K562 (cell line): Measurements from ENCODE around the gene DLK2. TPM values are rescaled to one million over a fixed set of nuclear protein-coding genes. Genes with fewer than 3 reads are reported as not detected.

Experiments
- CEBPZ ChIP-seq: fragments of 150-350 bp; IDR thresholded peaks from 2 replicates; pipeline ENCODE4 v1.6.1; 2014; ENCODE audit warnings: low read depth, mild to moderate bottlenecking, low read length, borderline replicate concordance
- JUND ChIP-seq, 2 experiments: IDR thresholded peaks; 2 replicates in 1 of 2; 3 replicates in 1 of 2; pipeline ENCODE4 v1.6.1; 2011; ENCODE audit warnings: borderline replicate concordance in 2 of 2, low read depth in 2 of 2, low read length in 2 of 2, improper control_type of control experiment in 1 of 2, missing biosample characterization in 1 of 2, missing genetic modification characterization in 1 of 2, missing genetic modification reagents in 1 of 2
- NELFE ChIP-seq: IDR thresholded peaks from 2 replicates; pipeline ENCODE4 v1.6.1; 2011; ENCODE audit warnings: mild to moderate bottlenecking; ENCODE audit not compliant: insufficient read depth, insufficient read length
- NEUROD1 ChIP-seq: fragments of 150-350 bp; IDR thresholded peaks from 2 replicates; pipeline ENCODE4 v1.6.1; 2014; ENCODE audit warnings: borderline replicate concordance, low read length, low read depth; ENCODE audit not compliant: partially characterized antibody
- OTX1 ChIP-seq: fragments of 450-650 bp; formaldehyde crosslinking; IDR thresholded peaks from 2 replicates; pipeline ENCODE4 v1.4.0; 2022; ENCODE audit warnings: mild to moderate bottlenecking
- RBM39 ChIP-seq: fragments of 200-400 bp; formaldehyde crosslinking; optimal IDR thresholded peaks from 2 replicates; pipeline ENCODE3; 2018; ENCODE audit warnings: low read depth, low read length
- TEAD1 ChIP-seq, 2 experiments: fragments of 450-650 bp in 1 of 2; sonication (generic) in 1 of 2; formaldehyde crosslinking; IDR thresholded peaks; 2 replicates each; pipeline versions ENCODE4 v1.4.0 to v1.8.0; 2020 to 2022; ENCODE audit warnings: mild to moderate bottlenecking in 2 of 2, missing genetic modification reagents in 1 of 2
- VEZF1 ChIP-seq: fragments of 200-800 bp; sonication (Bioruptor generic); IDR thresholded peaks from 2 replicates; pipeline ENCODE4 v1.6.1; 2017; ENCODE audit warnings: missing genetic modification characterization, missing compliant biosample characterization
- polyA plus RNA-seq, 8 experiments: library from polyadenylated mRNA; depleted of rRNA in 4 of 8; stranded (reverse) in 5 of 8; unstranded in 3 of 8; fragments of >200 nt; fragmentation: Nextera tagmentation in 2 of 8; fragmentation: Illumina TruSeq in 1 of 8; extraction: Ambion mirVana in 2 of 8; extraction: Trizol in 1 of 8; gene quantifications; 2 replicates each; pipeline versions ENCODE4 v1.2.1 to v1.2.3, GENCODE V29; 2011 to 2014; ENCODE audit warnings: inconsistent platforms in 1 of 8, missing spikeins in 1 of 8
- total RNA-seq, 7 experiments: library from RNA; depleted of rRNA in 6 of 7; stranded (reverse); fragments of >200 nt in 6 of 7; fragmentation: Illumina TruSeq in 2 of 7; extraction: Trizol in 2 of 7; gene quantifications; 2 replicates each; pipeline versions ENCODE4 v1.2.1 to v1.2.3, GENCODE V29; 2011 to 2021; ENCODE audit warnings: low replicate concordance in 1 of 7

The DLK2 gene
- total and polyA plus RNA-seq, 9 of the 15 experiments (the other 6 are each of a cell fraction or from before 2014, with no cell fraction given), result 0.11 to 0.53 (median 0.29) TPM; not detected in 3

GRCh38 chr6:43496370-43497128 lies 41.2 kb upstream of the DLK2 start (continued):
- TF ChIP-seq CEBPZ (no peak), NEUROD1 (no peak), NELFE (no peak), OTX1 (CRISPR knock-in tag) (no peak), VEZF1 (CRISPR knock-in tag) (peak; percentile 89), TEAD1 (CRISPR knock-in tag; IDR thresholded peaks at IDR 0.05) (no peak), RBM39 (no peak), JUND (IDR thresholded peaks at IDR 0.05; ENCODE audit: borderline replicate concordance, low read depth, low read length) (peak; percentile 6; the same call in 1 of the 2 replicates), JUND (tag; IDR thresholded peaks at IDR 0.05; ENCODE audit: borderline replicate concordance, low read depth, low read length) (no peak)
